GM12801 (cell line): Measurements from ENCODE around the gene CD86.

ENCODE experiments used
- TF ChIP-seq, protein P1 (sequence below): IDR thresholded peaks from one replicate; pipeline ENCODE4 v1.5.1; 2011; ENCODE audit warnings: control low read depth; ENCODE audit not compliant: insufficient read length; ENCODE audit errors: extremely low read depth

CD86 gene

DNA sequence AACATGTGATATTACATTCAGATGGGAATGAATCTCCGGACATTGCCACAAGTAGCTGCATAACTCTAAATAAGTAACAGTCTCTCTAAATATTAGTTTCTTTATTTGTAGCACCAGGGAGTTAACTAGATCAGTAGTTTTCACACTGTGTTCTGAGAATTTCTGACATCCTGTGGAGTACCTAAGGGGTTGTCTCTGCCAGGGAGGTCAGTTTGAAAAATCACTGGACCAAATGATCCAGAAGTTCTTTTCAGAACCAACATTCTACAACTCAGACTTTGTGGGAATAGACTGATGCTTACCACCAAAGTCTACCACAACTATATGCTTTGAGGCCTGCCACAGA lies 24.1 kb upstream of the CD86 start:
- TF ChIP-seq, protein P1, sequence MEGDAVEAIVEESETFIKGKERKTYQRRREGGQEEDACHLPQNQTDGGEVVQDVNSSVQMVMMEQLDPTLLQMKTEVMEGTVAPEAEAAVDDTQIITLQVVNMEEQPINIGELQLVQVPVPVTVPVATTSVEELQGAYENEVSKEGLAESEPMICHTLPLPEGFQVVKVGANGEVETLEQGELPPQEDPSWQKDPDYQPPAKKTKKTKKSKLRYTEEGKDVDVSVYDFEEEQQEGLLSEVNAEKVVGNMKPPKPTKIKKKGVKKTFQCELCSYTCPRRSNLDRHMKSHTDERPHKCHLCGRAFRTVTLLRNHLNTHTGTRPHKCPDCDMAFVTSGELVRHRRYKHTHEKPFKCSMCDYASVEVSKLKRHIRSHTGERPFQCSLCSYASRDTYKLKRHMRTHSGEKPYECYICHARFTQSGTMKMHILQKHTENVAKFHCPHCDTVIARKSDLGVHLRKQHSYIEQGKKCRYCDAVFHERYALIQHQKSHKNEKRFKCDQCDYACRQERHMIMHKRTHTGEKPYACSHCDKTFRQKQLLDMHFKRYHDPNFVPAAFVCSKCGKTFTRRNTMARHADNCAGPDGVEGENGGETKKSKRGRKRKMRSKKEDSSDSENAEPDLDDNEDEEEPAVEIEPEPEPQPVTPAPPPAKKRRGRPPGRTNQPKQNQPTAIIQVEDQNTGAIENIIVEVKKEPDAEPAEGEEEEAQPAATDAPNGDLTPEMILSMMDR = no peak

DNA sequence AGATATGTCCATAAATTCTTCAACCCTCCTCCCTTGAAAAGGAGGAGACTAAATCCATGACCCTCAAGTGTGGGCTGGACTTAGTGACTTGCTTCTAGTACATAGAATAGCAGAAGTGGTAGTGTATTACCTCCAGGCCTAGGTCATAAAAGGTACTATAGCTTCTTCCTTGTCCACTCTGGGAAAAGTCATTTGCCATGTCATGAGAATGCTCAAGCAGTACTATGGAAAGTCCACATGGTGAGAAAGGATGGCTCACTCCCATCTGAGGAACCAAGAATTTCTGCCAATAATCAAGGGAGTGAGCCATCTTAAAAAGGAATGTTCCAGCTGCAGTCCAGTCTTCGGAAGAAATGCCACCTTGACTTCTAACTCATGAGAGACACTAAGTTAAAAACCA lies 22.6 kb upstream of the CD86 start:
- TF ChIP-seq, protein P1 = no peak

DNA sequence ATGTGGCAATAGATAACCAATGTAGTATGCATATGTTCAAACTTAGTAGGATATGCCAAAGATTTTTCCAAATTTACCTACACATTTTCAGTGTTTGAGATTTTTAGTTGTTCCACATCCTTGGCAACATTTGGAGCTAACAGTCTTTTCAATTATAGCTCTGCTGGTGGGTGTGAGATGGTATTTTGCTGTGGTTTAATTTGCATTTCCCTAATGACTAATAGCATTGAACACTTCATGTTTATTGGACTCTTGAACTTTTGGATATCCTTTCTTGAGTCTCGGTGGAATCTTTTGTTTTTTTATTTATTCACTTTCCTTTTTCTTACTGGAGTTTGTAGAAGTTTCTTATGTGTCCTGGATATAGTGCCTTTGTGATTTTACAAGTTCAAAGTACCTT lies 22.1 kb upstream of the CD86 start:
- TF ChIP-seq, protein P1 = no peak

GRCh38 chr3:122052968-122053367 lies 2.2 kb upstream of the CD86 start:
- TF ChIP-seq, protein P1 = no peak

DNA sequence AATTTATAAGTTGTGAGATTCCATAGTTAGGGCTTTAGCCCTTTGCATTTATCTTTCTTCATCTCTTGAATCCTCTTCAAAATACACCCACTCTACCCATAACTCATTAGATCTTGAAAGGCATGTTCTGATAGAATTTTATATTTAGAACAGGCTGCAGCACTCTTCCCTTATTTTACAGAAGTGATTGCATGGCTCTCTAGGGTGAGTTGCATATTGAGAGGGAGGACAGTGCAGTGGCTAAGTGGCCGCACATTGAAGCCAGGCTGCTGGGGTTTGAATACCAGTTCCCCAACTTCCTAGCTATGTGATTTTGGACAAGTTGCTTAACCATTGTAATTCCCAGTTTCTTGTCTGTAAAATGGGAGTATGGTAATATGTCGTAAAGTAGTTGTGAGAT lies 2.5 kb downstream of the CD86 start:
- TF ChIP-seq, protein P1 = no peak

DNA sequence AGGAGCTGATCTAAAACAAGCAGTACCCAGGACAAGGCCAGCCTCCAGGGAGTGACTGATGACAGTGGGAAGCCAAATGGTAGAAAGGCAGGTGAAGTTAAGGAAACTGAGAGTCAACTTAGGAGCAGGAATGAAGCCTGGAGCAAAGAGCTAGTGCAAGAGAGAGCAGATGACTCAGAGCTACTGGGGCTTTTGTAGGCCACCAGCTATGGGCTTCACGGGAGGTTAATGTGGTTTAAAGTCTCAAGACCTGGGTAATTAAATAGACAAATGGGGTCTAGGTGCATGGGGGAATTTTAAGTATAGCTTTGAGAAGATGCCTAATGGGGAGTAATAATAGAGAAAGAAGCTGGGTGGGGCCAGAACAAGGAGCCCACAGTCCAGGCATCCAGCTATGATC lies 3.1 kb downstream of the CD86 start:
- TF ChIP-seq, protein P1 = no peak

DNA sequence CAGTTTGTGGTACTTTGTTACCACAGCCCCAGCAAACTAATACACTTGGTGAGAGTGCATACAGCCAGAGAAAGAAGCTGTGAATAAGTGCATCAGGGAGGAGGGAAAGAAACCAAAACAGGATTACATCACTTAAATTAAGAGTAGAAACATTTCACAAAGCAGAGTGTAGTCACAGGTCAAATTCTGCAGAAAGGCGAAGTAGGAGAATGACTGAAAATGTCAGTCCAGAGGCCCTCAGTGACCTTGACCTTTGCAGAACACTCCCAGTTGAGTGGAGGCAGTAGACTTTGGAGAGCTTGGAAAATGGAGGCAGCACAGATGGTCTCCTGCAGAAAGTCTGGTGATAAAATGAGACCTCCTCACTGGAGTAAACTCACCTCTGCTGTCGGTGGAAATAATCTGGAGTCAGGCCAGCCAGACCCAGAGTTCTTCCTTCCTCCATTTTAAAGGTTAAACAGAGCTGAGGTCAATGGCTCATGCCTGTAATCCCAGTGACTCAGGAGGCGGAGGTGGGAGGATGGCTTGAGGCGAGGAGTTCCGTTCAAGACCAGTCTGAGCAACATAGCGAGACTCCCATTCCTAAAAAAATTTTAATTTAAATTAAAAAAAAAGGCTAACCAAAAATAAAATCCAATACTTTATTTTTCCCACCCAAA lies 5.0 kb downstream of the CD86 start:
- TF ChIP-seq, protein P1 = no peak

GRCh38 chr3:122063908-122064307 lies 8.7 kb downstream of the CD86 start:
- TF ChIP-seq, protein P1 = no peak
